Calu3 (cell line): ENCODE results near the gene SMURF1. TPM values are rescaled to one million over a fixed set of nuclear protein-coding genes. Genes with fewer than 3 reads are reported as not detected.

Source experiments
- BruUV-seq: library from RNA; stranded (reverse); fragments of 400-500 nt; replicated peaks from 2 replicates; lab custom pipeline; 2021; lab: Mats Ljungman, UMichigan
- CTCF ChIA-PET: fragments of 300-600 bp; sonication (Branson Sonifier 250); formaldehyde crosslinking; loops from one replicate; lab custom pipeline; 2022; ENCODE audit warnings: antibody characterized with exemption; lab: Charles Lee
- DNase-seq: peaks from one replicate; pipeline ENCODE4 v3.0.0; 2022
- H3K27ac Mint-ChIP-seq: one replicate; pipeline ENCODE4 v1.8.0; 2022; ENCODE audit warnings: mixed read lengths; ENCODE audit not compliant: unreplicated experiment
- H3K27me3 Mint-ChIP-seq: one replicate; pipeline ENCODE4 v1.8.0; 2022; ENCODE audit warnings: mixed read lengths; ENCODE audit not compliant: unreplicated experiment
- H3K36me3 Mint-ChIP-seq: one replicate; pipeline ENCODE4 v1.8.0; 2022; ENCODE audit warnings: mild to moderate bottlenecking, moderate library complexity, mixed read lengths; ENCODE audit not compliant: insufficient read depth, unreplicated experiment
- H3K4me1 Mint-ChIP-seq: one replicate; pipeline ENCODE4 v1.8.0; 2022; ENCODE audit warnings: mild to moderate bottlenecking, low read depth, mixed read lengths; ENCODE audit not compliant: unreplicated experiment
- H3K4me3 Mint-ChIP-seq: one replicate; pipeline ENCODE4 v1.8.0; 2022; ENCODE audit warnings: mild to moderate bottlenecking, low read depth, moderate library complexity, mixed read lengths; ENCODE audit not compliant: unreplicated experiment
- H3K9me3 Mint-ChIP-seq: one replicate; pipeline ENCODE4 v1.8.0; 2022; ENCODE audit warnings: low read depth, mixed read lengths; ENCODE audit not compliant: unreplicated experiment
- CTCF ChIP-seq: fragments of 200-600 bp; IDR thresholded peaks from one replicate; pipeline ENCODE4 v1.8.0; 2022; ENCODE audit warnings: antibody characterized with exemption; ENCODE audit not compliant: unreplicated experiment
- intact Hi-C: fragments of 100-400 bp; cut with micrococcal nuclease; formaldehyde crosslinking; loops from one replicate; pipeline ENCODE4 v1.10.0; 2022; ENCODE audit not compliant: unreplicated experiment
- total RNA-seq: library from RNA; stranded (reverse); gene quantifications from 2 replicates; pipeline ENCODE4 v1.2.3, GENCODE V29; 2022

The SMURF1 gene
- total RNA-seq, 1 experiment from 2014 or later, result 29.7 TPM

- Mint-ChIP-seq H3K27me3 (no peaks in the 10 kb centered on the region), H3K4me3 (no peak overlapping the region), H3K4me1 (peaks cover 20% of the 10 kb centered on the region), H3K36me3 (peaks cover 13% of the 10 kb centered on the region), H3K9me3 (no peaks in the 10 kb centered on the region), H3K27ac (no peak overlapping the region)
- no peak for TF ChIP-seq CTCF
- DNase-seq, result no peak
- intact Hi-C loops, result no loop called here
- CTCF ChIA-PET, result no interaction called here
- no TSS peak for BruUV-seq
Measured at GRCh38 chr7:99083733-99084132, 60.2 kb downstream of the SMURF1 start.

- no TSS peak for BruUV-seq
- Mint-ChIP-seq H3K4me3 (no peak overlapping the region), H3K9me3 (no peaks in the 10 kb centered on the region), H3K36me3 (peaks cover 7% of the 10 kb centered on the region), H3K27ac (no peak overlapping the region), H3K27me3 (no peaks in the 10 kb centered on the region), H3K4me1 (peaks cover 15% of the 10 kb centered on the region)
- CTCF ChIA-PET, result no interaction called here
- DNase-seq, result no peak
- intact Hi-C loops, result no loop called here
- no peak for TF ChIP-seq CTCF
Measured at GRCh38 chr7:99083068-99083651, 60.7 kb downstream of the SMURF1 start.

- no peak for DNase-seq
- Mint-ChIP-seq H3K27me3 (no peaks in the 10 kb centered on the region), H3K4me1 (peaks cover 12% of the 10 kb centered on the region), H3K36me3 (peaks cover 12% of the 10 kb centered on the region), H3K4me3 (no peak overlapping the region), H3K9me3 (no peaks in the 10 kb centered on the region), H3K27ac (no peak overlapping the region)
- intact Hi-C loops, result no loop called here
- CTCF ChIA-PET, result no interaction called here
- BruUV-seq, result no TSS peak
- TF ChIP-seq CTCF, result no peak
Measured at GRCh38 chr7:99080679-99081078, 63.2 kb downstream of the SMURF1 start.

GRCh38 chr7:99079104-99079503, 64.8 kb downstream of the SMURF1 start:
- DNase-seq, result no peak
- no TSS peak for BruUV-seq
- CTCF ChIA-PET, result no interaction called here
- H3K27ac Mint-ChIP-seq, result no peak overlapping the region
- no peaks in the 10 kb centered on the region for H3K27me3 Mint-ChIP-seq
- H3K4me3 Mint-ChIP-seq, result no peak overlapping the region
- peaks cover 12% of the 10 kb centered on the region for H3K4me1 Mint-ChIP-seq
- H3K9me3 Mint-ChIP-seq, result no peaks in the 10 kb centered on the region
- peaks cover 12% of the 10 kb centered on the region for H3K36me3 Mint-ChIP-seq
- no peak for TF ChIP-seq CTCF
- intact Hi-C loops, result no loop called here
